IPS-NIHi7 (cell line): ENCODE results near the gene DUSP9.
"Not testable (repeated sequence)": the region's sequence is repeated elsewhere in the genome, so short reads cannot be mapped to it uniquely, and the experiment has no call there.

Experiments
- DNase-seq: peaks from one replicate; pipeline ENCODE4 v3.0.0; 2012; ENCODE audit warnings: mixed read lengths; ENCODE audit errors: extremely low spot score

Gene DUSP9, protein sequence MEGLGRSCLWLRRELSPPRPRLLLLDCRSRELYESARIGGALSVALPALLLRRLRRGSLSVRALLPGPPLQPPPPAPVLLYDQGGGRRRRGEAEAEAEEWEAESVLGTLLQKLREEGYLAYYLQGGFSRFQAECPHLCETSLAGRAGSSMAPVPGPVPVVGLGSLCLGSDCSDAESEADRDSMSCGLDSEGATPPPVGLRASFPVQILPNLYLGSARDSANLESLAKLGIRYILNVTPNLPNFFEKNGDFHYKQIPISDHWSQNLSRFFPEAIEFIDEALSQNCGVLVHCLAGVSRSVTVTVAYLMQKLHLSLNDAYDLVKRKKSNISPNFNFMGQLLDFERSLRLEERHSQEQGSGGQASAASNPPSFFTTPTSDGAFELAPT

DNA sequence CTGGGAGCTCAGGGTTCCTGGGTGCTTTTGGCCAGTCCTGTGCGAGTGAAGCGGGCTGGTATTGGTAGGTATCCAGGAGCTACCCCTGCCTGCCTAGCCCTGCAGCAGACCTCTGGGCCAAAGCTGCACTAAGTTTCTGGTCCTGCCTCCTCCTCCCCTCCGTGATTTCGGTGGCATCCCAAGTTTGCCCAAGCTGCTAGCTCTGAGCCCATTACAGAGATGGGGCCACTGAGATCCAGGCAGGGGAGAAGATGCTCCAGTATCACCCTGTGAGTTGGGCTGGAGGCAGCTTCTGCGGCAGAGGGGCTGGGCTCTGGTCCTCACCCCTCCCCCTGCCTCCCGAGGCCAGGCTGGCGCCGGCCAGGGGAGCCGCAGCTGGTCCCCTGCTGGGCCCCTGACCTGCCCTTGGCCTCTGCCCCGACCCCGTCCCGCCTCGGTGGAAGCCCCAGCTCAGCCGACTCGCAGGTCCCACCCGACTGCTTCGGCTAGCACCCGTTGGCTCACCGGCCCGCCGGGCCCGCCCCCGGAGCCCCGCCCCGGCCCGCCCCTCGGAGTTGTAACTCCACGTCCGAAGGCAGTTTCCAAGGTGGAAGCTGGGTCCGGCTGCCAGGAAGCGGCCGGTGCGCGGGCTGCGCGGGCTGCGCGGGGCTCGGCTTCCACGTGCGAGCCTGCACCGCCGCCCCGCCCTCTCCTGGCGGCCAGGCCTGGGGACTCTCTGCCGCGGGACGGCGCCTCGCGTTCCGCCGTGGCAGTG lies at the start of gene DUSP9:
Gene DUSP9, plus strand, starts transcription at position 584 of the 754 bp plus-strand sequence. CDS start 751 bp downstream, outside the sequence.
- peak; percentile 67 for DNase-seq

DNA sequence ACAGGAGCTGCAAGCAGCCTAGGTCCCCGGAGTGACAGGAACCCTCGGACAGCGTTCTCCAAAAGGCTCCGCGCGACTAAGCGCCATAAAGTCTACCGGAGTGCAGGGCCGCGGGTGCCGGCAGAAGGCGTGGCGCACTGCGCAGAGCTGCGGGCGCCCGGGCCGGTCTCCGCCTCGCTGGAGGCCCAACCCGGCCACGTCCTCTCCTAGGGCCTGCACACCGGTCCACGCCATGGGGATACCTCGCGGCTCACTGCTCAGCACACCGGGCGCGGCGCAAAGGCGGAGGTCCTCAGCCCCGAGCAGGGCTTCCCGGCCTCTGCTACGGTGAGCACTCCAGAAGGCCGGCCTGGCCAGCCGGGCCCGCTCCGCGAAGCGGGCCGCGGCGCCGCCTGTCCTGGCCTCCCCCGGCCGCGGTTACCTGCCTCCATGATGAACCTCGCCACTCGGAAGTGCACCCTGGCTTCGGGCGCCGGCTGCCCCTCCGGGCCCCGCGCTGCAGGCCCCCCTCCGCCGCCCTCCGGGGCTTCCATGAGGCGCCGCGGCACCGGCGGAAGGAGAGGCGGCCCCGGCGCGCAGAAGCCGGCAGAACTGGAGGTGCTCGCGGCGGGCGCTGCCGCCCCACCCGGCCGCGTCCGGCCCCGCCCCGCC lies 48.3 kb upstream of the DUSP9 start, which contains the start of gene CCNQ:
Gene CCNQ, minus strand, starts transcription at position 599 of the 651 bp plus-strand sequence. Its CDS starts 66 bp downstream, at position 533.
- DNase-seq = peak; percentile 27

DNA sequence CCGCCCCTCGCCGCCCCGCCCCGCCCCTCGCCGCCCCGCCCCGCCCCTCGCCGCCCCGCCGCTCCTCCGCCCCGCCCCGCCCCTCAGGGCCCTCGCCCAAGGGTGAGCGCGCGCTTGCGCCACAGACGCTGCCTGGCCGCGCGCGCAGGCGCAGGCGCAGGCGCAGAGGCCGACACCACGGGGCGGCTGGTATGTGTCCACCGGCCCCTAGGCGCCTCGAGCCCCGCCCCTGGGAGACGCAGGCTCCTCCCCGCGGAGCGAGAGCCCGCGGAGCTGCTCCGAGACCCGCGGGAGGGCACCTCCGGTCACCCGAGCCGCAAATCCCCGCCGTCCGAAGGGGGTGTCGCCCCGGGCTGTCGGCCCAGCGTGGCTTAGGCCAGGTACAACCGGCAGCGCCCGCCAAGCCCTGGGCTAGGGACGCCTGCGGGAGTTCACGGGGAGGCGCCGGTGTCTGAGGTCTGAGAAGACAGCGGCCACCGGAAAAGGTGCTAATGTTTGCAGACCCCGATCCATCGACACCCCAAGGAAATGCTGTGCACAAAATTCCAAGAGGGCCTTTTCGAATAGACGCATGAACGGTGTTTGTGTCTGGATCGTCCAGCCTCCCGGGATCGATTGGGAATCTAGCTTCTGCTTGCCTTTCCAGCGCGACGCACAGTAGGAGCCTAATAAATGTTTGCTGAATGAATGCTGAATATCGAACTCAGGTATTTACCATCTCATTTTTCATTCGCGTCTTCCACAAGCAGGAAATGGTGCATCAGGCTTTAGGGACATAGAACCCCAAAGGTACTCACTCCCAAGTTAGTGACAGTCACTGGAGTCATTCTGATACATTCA lies 47.6 kb upstream of the DUSP9 start:
- DNase-seq = peak; percentile 89

DNA sequence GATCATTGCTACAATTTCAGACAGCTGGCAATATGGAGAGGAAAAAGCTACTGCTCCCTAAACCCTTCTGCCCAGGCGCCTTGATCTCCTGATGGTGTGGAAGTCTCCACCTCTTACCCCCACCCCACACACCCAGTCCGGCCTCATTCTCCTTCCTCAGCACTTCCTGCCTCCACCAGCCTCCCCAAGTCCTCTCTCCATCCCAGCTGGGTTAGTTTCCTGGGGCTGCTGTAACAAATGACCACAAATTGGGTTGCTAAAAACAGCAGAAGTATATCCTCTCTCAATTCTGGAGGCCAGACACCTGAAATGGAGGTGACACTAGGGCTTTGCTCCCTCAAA lies 47.0 kb upstream of the DUSP9 start:
- no peak for DNase-seq

DNA sequence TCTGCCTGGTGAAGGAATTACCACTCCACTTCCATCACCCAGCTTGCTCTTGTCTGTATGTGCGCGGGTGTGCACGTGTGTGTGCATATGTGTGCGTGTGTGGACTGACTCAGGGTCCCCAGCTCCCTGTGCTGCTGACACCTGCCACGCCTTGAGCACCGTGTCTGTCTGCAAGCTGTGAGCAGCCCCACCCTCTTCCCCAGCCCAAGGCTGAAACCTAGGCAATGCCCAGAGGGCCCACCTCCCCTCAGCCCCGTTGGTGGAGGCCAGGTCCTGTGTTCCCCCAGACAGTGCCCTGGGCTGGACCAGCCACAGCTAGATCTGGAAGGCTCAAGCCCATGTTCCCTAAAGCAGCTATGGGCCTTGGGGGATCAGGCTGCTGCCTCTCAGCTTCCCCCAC lies 46.1 kb upstream of the DUSP9 start:
- DNase-seq = no peak

DNA sequence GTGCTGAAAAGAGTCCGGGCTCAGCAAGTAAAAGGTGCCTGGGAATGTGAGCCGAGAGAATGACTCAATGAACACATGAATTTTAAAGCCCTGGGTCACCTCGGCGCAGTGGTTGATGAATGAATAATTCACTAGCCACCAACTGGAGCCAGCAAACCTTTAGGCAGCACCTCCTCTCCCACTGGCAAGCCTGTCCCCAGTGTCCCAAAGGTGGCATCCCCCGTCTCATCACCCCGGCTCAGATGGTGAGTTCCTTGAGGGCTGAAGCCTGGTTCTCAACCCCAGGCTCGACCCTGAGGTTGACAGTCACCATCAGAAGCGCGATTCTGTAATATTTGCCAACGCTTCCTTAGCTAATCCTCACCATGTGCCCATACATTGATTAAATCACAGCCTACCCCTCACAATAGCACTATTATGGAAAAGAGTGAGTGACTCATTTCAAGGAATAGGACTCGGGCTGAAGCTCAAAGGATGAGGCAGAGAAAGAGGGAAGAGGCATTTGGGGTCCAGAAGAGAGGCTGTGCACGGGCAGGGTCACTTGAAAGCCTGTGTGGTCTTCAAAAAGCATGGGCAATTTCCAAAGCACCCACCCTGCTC lies 45.4 kb upstream of the DUSP9 start:
- DNase-seq = no peak

DNA sequence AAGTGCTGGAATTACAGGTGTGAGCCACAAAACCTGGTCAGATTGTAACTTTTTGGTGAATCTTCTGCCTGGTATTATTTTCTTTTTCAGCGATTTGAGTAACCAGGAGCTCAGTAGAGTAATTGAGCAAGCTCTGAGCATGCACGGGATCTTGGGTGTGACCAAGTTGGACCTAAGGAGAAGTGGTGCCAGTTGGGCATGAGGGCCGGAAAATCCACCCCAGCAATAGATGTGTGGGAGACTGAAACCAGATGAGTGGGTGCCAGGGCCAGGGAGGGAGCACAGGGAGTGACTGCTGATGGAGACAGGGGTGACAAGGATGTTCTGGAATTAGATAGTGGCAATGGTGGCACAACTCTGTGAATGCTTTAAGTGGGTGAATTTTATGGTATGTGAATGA lies 44.4 kb upstream of the DUSP9 start:
- DNase-seq = no peak

DNA sequence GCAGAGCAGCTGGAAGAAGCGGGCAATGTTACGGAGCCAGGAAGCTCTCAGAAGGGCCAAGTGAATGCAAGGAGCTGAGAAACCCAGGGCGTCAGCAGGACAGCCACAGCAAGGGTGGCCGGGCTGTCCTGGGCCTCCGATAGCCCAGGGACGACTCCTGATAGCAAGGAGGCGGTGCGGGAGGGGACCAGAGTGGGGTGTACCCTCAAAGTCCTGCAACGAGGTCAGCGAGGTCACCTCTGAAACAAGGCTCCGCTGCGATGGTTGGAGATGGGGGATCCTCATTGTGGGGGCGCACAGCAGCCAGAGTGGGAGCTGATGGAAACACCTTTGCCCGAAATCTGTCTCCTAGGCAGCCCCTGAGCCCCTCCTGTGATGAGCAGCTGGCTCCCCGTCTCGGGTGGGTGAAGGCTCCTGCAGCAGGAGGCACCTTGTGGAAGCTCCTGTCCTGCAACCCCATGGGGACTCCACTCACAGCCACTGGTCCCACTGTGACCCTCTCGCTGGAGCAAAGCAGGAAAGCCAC lies 43.8 kb upstream of the DUSP9 start:
- DNase-seq = no peak

DNA sequence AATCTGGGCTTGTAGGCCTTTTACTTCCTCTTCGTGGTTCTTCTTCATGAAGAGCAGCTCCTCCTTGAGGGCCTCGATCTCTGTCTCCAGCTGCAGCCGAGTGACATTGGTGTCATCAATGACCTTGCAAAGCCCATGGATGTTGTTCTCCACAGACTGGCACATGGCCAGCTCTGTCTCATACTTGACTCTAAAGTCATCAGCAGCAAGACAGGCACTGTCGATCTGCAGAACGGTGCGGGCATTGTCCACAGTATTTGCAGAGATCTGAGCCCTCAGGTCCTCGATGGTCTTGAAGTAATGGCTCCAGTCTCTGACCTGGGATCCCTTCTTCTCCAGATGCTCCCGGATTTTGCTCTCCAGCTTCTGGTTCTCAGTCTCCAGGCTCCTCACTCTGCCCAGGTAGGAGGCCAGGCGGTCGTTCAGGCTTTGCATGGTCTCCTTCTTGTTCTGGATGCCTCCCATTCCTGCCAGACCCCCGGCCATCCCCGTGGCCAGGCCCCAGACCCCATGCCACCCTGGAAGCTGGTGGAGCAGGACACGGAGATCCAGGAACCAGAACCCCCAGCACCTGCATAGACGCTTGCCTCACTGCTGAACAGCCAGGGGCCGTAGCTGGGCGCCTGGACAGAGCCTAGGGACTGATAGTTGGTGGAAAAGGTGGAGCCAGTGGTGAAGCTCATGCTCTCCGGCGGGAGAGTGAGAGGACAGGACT lies 42.2 kb upstream of the DUSP9 start:
- not testable (repeated sequence) for DNase-seq

DNA sequence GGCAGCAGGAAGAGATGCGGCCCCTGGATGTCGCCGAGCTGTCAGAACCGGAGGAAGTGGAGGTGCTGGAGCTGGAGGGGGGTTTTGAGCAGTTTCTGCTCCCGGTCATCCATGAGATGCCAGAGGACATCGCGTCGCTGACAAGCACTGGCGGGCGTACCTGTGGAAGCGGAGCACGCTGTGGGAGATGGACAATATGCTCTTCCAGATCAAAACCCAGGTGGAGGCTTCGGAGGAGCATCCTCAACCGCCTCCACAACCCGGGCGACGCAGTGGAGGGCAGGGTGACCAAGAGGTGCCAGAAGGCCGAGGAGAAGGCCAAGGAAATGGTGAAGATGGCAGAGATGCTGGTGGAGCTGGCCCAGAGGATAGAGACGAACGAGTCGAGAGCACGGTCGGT lies 40.5 kb upstream of the DUSP9 start:
- DNase-seq = no peak

DNA sequence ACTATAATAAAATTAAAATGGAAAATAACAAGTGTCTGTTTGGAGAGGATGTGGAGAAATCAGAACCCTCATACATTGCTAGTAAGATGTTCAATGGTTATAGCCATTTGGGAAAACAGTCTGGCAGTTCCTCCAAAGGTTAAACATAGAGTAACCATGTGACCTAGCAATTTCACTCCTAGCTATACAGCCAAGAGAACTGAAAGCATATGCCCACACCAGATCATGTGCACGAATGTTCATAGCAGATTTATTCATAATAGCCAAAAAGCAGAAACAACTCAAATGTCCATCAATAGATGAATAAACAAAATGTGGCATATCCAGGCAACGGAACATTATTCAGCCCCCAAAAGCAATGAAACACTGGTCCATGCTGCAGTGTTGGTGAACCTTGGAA lies 38.6 kb upstream of the DUSP9 start:
- no peak for DNase-seq

DNA sequence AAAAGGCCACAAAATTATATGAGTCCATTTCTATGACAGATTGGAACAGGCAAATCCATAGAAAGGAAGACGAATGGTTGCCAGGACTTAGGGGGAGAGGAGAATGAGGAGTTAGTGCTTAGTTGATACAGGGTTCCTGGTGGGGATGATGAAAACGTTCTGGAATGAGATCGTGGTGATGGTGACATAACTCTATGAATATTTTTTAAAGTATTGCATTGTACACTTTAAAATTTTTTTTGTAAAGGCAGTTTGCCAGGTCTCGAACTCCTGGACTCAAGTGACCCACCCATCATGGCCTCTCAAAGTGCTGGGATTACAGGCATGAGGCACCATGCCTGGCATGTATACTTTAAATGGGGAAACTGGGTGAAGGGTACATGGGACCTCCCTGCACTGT lies 38.2 kb upstream of the DUSP9 start:
- DNase-seq = no peak

DNA sequence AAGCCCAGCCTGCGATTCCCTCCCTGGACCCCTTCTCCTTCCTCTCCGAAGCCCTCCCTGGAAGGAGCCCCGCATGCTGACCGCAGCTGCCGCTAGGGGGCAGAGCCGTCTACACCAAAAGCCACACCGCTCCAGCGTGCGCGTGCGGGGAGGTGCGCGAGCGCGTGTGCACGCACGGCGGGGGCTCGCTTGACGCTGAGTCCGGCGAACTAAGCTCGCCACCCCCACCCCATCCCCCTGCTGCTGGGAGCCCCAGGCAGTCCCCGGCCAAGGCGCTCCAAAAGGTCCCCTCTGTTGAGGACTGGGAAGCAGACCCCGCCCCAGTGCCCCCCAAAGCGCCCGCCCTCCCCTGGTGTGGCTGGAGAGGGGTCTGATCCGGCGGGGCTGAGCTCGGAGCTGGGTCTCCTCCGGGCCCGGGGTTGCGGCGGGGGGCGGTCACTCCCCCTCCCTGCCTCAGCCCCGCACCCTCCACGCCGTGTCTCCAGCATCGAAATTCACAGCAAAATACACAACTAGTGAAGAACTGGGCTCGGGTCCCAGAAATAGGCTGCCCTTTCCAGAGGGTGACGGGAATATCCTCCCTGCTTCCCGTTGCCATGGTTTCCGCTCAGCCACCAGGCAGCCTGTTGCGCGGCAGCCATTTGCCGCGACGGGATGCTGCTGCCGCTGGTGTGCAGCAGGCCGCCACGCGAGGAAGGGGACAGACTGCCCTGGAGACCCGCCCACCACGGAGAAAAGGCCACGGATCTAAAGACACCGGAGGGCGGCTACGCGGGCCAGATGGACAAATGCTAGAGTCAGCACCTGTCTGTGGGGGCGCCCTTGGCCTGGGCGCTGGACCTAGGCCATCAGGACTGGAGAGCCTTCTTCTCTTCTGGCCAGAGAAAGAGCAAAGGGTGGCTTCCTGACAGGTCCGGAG lies 36.8 kb upstream of the DUSP9 start:
- DNase-seq = peak; percentile 63

DNA sequence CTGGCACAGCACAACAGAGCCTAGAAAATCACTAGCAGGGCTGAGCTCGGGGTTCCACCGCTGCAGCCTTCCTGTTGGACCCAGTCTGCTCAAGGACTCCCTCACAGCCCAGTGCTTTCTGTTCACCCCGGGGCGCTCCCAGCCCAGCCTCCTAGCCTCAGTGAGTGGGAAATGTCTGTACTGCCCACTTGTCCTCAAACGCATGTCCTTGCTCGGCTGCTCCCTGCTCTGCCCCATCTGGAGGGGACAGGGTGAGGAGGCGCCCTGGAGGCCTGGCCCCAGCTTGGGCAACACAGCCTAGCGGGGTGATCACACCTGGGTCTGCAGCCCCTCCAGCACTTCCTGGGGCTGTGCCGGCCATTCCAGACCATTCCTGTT lies 36.2 kb upstream of the DUSP9 start:
- DNase-seq = no peak

DNA sequence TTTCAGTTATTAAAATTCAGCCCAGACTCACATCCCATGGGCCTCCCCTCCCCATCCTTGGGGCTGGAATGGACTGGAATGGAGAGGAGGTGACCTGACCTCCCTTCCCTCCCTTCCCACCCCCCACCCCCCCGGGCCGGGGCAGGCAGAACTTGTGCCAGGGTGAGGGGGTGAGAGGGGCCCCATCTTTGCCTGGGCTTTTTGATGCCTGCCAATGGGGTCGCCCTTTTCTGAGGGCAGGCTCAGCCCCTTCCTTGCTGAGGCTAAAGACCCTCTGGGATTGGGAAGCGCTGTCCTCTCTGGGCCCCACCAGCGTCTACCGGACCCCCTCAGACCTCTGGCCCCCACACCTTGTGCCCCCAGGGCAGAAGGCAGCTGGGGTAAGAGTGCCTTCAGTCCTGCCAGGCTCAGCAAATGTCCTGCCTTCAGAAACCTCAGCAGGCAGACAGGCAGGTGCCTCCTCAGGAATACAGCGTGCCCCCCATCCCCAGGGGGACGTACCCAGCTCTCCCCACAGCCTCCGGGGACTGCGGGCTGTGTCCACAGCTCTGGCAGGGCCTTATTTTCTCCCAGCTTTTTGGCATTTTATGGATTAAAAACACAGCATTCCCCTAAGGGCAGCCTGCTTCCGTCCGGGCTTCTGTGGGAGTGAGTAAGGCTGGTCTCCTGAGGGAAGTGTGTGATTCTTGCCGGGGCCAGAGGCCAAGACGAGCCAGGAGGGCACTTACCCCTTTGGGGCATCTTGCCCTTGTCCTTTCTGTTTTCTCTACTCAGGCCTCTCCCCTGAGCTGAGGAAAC lies 35.5 kb upstream of the DUSP9 start:
- no peak for DNase-seq

DNA sequence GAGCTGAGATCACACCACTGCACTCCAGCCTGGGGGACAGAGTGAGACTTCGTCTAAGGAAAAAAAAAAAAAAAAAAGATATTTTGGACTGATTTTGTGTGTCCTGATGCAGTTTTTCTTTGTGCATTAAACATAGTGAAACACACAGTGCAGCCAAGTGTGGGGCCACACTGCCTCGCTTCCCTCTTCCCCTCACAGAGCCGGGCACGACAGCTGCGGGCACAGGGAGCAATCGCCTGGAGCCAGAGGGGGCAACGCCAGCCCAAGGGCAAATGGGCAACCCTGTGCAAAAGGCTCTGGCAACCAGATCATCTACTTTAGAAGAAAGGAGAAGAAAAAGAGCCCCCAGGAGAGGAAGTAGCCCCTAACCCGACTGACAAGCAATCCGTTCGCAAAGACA lies 34.6 kb upstream of the DUSP9 start:
- DNase-seq = no peak

DNA sequence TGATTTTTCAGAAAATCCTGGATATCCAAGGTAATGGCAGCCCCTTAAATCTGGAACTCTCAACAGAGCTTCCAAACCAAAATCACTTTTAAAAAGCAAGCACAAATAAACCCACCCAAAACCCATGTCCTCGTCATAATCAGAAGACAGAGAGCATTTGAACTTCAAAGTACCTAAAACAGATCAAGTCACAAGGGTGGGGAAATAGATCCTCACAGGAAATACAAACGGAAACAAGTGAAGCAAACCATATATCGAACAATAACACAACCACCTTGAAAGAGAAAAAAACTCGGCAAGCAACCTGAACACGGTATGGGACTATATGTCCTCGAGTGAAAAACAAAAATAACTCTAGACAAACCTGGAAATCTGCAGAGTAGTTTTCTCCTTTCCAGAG lies 32.2 kb upstream of the DUSP9 start:
- DNase-seq = no peak

DNA sequence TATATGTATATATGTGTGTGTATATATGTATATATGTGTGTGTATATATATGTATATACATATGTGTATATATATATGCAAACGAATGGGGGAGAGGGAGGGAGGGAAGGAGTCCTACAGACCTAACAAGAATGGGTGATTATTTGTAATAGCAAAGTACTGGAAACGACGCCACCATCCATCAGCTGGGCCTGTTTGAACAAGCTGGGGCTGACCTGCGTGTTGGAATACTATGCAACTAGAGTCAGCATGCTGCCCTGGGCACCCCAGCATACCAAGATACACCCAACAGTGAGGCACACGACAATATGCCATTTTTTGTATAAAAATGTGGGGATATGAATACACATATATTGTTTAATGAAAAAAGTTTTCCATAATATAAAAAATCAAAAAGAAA lies 26.4 kb upstream of the DUSP9 start:
- DNase-seq = no peak
